CD4-positive, CD25-positive, alpha-beta regulatory T cell (primary cell): ENCODE measurements around the gene KCNQ1. TPM values are rescaled to one million over a fixed set of nuclear protein-coding genes. Genes with fewer than 3 reads are reported as not detected.
A peak's percentile ranks its signal among the peaks of the same experiment; 100 is the strongest.

Experiments
- ATAC-seq, 2 donors: fragments of 150-1000 bp; cut with Tn5 transposase; one replicate each; pipeline ENCODE4 v1.10.0; 2021; ENCODE audit warnings: low read depth in 2 of 2, moderate number of reproducible peaks in 2 of 2, moderate library complexity in 1 of 2
- DNase-seq, 3 donors: peaks; one replicate each; pipeline versions ENCODE4 v3.0.0 to v3.0.0-alpha.2; 2012 to 2022; ENCODE audit warnings: mixed read lengths in 1 of 3
- H3K27ac ChIP-seq: one replicate; pipeline ENCODE4 v1.7.0; 2013; ENCODE audit warnings: mild to moderate bottlenecking, low read length; ENCODE audit not compliant: insufficient read depth, poor library complexity, severe bottlenecking
- H3K27me3 ChIP-seq: one replicate; pipeline ENCODE4 v1.7.0; 2013; ENCODE audit warnings: low read length; ENCODE audit not compliant: control insufficient read depth, insufficient read depth
- H3K36me3 ChIP-seq: one replicate; pipeline ENCODE4 v1.7.0; 2013; ENCODE audit warnings: mild to moderate bottlenecking, low read length, moderate library complexity; ENCODE audit not compliant: control insufficient read depth, insufficient read depth
- H3K4me1 ChIP-seq: 2 replicates; pipeline ENCODE4 v1.7.0; 2013; ENCODE audit warnings: mild to moderate bottlenecking, low read length; ENCODE audit not compliant: insufficient read depth, control insufficient read depth, poor library complexity, severe bottlenecking
- H3K4me3 ChIP-seq: one replicate; pipeline ENCODE4 v1.7.0; 2013; ENCODE audit warnings: low read depth, mild to moderate bottlenecking, low read length, moderate library complexity
- H3K9me3 ChIP-seq, 2 experiments: 1 replicate in 1 of 2; 2 replicates in 1 of 2; pipeline ENCODE4 v1.7.0; 2013; ENCODE audit warnings: low read length in 2 of 2, mild to moderate bottlenecking in 1 of 2, moderate library complexity in 1 of 2; ENCODE audit not compliant: control insufficient read depth in 2 of 2
- H3K27ac Mint-ChIP-seq, 3 donors: one replicate each; pipeline ENCODE4 v1.8.0; 2020 to 2022; ENCODE audit warnings: mild to moderate bottlenecking in 3 of 3, mixed read lengths in 3 of 3, moderate library complexity in 2 of 3
- H3K27me3 Mint-ChIP-seq: one replicate; pipeline ENCODE4 v1.8.0; 2022; ENCODE audit warnings: mild to moderate bottlenecking, mixed read lengths
- H3K36me3 Mint-ChIP-seq: one replicate; pipeline ENCODE4 v1.8.0; 2020; ENCODE audit warnings: mixed read lengths
- H3K4me1 Mint-ChIP-seq, 4 donors: one replicate each; pipeline ENCODE4 v1.8.0; 2020 to 2022; ENCODE audit warnings: mixed read lengths in 4 of 4, mild to moderate bottlenecking in 1 of 4
- H3K4me3 Mint-ChIP-seq, 4 donors: one replicate each; pipeline ENCODE4 v1.8.0; 2020 to 2022; ENCODE audit warnings: mild to moderate bottlenecking in 4 of 4, mixed read lengths in 4 of 4, moderate library complexity in 3 of 4
- H3K9me3 Mint-ChIP-seq, 7 donors: one replicate each; pipeline ENCODE4 v1.8.0; 2020 to 2022; ENCODE audit warnings: mixed read lengths in 7 of 7, mild to moderate bottlenecking in 3 of 7, moderate library complexity in 2 of 7
- polyA plus RNA-seq, 4 donors: library from polyadenylated mRNA; unstranded; fragments of 300-500 nt; fragmentation: Illumina TruSeq; gene quantifications; one replicate each; pipeline ENCODE4 v1.2.3, GENCODE V29; 2021
- total RNA-seq: library from RNA; stranded (reverse); gene quantifications from one replicate; pipeline ENCODE4 v1.2.3, GENCODE V29; 2022

The KCNQ1 gene
- total and polyA plus RNA-seq, 5 donors from 2014 or later: 5.5 to 13.4 (median 6.8) TPM

DNA sequence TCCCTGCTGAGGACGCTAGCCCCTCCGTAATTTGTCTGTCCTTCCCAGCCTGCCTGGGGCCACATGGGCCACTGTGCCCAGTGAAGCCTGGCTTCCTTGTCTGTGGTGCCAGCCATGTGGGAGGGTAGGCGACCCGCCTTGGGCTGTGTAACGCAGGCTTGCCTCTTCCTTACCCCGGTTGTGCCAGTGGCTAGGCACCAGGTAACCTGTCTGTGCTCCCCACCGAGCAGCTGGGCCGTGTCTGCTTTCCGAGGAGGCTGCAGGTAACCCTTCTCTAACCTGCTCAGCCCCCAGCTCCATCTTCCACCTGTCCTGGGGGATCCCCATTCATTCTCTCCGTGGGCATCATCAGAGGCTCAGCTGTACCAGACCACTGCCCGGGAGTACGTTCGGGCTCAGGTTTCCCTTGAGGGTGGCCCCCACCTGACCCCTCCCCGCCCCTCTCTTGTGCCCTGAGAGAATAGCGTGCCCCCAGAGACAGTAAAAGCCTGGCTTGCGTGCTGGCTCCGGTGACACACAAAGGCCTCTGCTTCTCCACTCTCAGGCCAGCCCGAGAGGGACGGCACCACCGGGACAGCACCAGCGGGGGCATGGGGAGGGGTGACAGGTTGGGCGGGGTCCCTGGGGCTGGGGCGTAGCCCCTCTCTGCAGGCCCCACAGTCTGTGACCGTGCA, 361.7 kb downstream of the KCNQ1 start:
- Histone ChIP-seq H3K9me3 (no peaks in the 10 kb centered on the region), H3K27ac (no peak overlapping the region), H3K4me3 (no peak overlapping the region), H3K27me3 (no peaks in the 10 kb centered on the region), H3K36me3 (no peaks in the 10 kb centered on the region), H3K4me1 (no peaks in the 10 kb centered on the region)
- H3K36me3 Mint-ChIP-seq: peaks cover 12% of the 10 kb centered on the region
- DNase-seq: peak in 1 of 3 donors; percentile 0
- peaks cover 0 to 3% (median 0%) of the 10 kb centered on the region in 7 donors for H3K9me3 Mint-ChIP-seq
- H3K27me3 Mint-ChIP-seq: peaks cover 4% of the 10 kb centered on the region
- H3K4me3 Mint-ChIP-seq: no peak overlapping the region
- H3K27ac Mint-ChIP-seq: no peak overlapping the region
- ATAC-seq: no peak
- peaks cover 0 to 20% (median 3%) of the 10 kb centered on the region in 4 donors for H3K4me1 Mint-ChIP-seq

DNA sequence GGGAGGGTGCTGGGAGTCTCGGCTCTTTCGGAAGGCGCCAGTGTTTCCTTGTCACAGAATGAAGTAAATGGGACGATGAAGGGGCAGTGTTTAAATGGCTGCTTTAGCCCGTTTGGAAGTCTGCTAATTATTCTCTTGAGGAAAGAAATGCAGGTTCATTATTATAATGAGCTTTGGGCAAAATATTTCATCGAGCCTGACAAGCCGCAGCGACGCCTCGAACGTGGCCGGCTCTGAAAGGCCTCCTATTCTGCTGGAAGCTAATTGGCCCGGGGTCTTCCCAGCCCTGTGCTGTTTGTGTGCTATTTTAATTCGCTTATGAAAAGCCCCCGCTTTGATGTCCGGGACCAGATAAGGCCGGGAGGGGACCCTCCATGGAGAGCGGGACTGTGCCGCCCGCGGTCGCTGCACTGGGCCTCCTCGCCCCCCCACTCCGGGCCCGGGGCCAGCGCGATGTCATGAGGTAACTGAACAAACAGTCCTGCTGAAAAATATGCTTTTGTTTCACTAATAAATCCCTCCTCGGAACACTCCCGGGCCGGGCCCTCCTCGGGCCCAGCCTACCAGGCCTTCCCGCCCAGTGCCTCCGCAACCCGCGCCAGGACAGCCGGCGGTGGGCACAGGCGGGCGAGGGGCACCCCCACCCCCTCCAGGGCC, 362.3 kb downstream of the KCNQ1 start:
- H3K4me1 Mint-ChIP-seq: peaks cover 0 to 22% (median 3%) of the 10 kb centered on the region in 4 donors
- Histone ChIP-seq H3K27ac (no peak overlapping the region), H3K4me3 (no peak overlapping the region), H3K27me3 (no peaks in the 10 kb centered on the region), H3K4me1 (peaks cover under 1% of the 10 kb centered on the region), H3K9me3 (no peaks in the 10 kb centered on the region), H3K36me3 (no peaks in the 10 kb centered on the region)
- ATAC-seq: no peak
- peaks cover 0 to 3% (median 0%) of the 10 kb centered on the region in 7 donors for H3K9me3 Mint-ChIP-seq
- peak in 1 of 3 donors; percentile 0 for DNase-seq
- H3K4me3 Mint-ChIP-seq: no peak overlapping the region
- H3K27ac Mint-ChIP-seq: no peak overlapping the region
- H3K36me3 Mint-ChIP-seq: peaks cover 12% of the 10 kb centered on the region
- H3K27me3 Mint-ChIP-seq: peaks cover 4% of the 10 kb centered on the region

DNA sequence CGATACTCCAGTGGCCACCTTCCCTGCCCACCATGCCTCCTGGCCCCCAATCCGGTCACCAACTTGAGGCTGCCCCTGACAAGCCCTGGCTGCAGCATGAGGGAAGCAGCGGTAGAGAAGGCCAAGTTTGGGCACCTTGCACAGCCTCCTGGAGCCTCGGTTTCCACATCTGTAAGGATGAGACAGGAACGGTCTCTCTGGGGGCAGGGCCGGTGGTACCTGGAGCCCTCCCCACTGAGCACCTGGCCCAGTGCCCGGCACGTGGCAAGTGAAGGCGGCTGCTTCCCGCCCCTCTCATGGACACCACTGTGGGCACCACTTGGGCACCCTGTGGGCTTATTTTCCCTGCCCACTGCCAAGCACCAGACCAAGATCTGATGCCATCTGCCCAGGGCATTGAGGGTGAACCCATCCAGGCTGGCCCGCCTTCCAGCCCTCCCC, 363.0 kb downstream of the KCNQ1 start:
- Histone ChIP-seq H3K27me3 (no peaks in the 10 kb centered on the region), H3K36me3 (no peaks in the 10 kb centered on the region), H3K27ac (no peak overlapping the region), H3K9me3 (no peaks in the 10 kb centered on the region), H3K4me3 (no peak overlapping the region), H3K4me1 (peaks cover 6% of the 10 kb centered on the region)
- no peak overlapping the region for H3K4me3 Mint-ChIP-seq
- DNase-seq (no peak), ATAC-seq (no peak)
- peaks cover 4% of the 10 kb centered on the region for H3K27me3 Mint-ChIP-seq
- H3K4me1 Mint-ChIP-seq: peaks cover 0 to 24% (median 3%) of the 10 kb centered on the region in 4 donors
- peaks cover 0 to 3% (median 0%) of the 10 kb centered on the region in 7 donors for H3K9me3 Mint-ChIP-seq
- no peak overlapping the region for H3K27ac Mint-ChIP-seq
- H3K36me3 Mint-ChIP-seq: peaks cover 12% of the 10 kb centered on the region

DNA sequence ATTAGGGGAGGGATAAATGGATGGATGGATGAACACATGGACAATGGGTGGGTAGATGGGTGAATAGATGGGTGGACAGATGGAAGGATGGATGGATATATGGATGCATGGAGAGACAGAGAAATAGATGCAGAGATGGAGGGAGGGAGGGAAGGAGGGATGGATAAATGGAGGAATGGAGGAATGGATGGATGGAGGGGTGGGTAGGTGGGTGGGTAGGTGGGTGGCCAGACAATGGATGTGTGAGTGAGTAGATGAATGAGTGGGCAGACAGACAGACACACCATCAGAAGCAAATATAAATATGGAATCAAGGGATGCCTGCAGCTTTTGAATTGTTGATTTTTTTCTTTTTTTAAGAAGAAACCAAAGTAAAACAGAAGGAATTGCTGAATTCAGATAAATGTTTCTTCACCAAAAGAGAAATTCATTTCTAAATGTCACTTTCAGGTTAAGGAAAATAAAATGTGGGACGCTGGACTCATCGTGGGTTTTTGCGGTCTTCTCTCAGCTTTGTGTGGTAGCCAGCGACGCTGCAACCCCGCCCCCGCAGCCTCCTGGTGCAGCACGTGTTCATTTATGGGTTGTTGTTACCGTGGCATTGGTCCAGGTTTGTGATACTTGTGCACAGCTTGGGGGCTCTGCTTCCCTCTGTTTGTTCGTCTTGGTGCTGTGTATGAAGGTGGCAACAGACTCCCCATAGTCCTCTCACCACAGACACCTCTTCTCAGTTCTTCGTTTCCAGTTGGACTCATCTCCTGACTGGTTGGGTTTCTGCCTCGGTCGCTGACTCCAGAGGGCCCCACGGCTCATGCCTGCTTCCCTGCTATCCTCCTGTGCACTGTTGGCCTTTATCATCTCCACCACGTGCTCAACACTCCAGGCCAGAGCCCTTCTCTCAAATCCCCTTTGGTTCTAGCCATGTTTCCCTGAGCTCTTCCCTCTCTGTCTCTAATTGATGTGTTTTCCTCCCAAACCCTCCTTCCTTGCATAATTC, 364.3 kb downstream of the KCNQ1 start:
- H3K36me3 Mint-ChIP-seq: peaks cover 16% of the 10 kb centered on the region
- DNase-seq (no peak), ATAC-seq (no peak)
- no peak overlapping the region for H3K4me3 Mint-ChIP-seq
- H3K9me3 Mint-ChIP-seq: peaks cover 0 to 3% (median 0%) of the 10 kb centered on the region in 7 donors
- peaks cover 0 to 29% (median 3%) of the 10 kb centered on the region in 4 donors for H3K4me1 Mint-ChIP-seq
- H3K27me3 ChIP-seq: no peaks in the 10 kb centered on the region
- H3K36me3 ChIP-seq: no peaks in the 10 kb centered on the region
- H3K27ac ChIP-seq: no peak overlapping the region
- H3K27me3 Mint-ChIP-seq: peaks cover 4% of the 10 kb centered on the region
- H3K9me3 ChIP-seq: no peaks in the 10 kb centered on the region
- no peak overlapping the region for H3K4me3 ChIP-seq
- peak overlapping the region in 1 of 3 donors; percentile 50 for H3K27ac Mint-ChIP-seq
- H3K4me1 ChIP-seq: peaks cover 6% of the 10 kb centered on the region

DNA sequence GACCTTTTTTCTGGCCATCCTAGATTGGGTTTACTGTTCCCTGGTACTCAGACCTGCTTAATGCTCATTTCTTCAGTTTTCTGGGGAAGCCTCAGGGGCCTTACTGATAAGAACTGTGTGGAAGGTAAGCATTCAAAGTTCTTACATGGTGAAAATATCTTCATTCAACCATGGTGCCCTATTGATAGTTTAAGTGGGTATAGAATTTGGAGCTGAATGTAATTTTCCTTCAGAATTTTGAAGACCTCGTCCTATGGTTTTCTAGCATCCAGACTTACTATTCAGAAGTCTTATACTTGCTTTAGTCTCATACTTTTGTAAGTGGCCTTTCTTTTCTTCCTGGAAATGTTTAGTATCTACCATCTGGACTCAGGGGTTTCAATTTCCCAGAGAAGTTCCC, 365.0 kb downstream of the KCNQ1 start:
- Histone ChIP-seq H3K27me3 (no peaks in the 10 kb centered on the region), H3K9me3 (peaks cover 0 to 1% of the 10 kb centered on the region in 2 experiments), H3K36me3 (no peaks in the 10 kb centered on the region), H3K27ac (no peak overlapping the region), H3K4me1 (peaks cover 6% of the 10 kb centered on the region), H3K4me3 (no peak overlapping the region)
- Mint-ChIP-seq H3K4me3 (no peak overlapping the region), H3K4me1 (peaks cover 0 to 29% (median 3%) of the 10 kb centered on the region in 4 donors), H3K27ac (peak overlapping the region in 1 of 3 donors; percentile 50), H3K27me3 (peaks cover 4% of the 10 kb centered on the region), H3K9me3 (peaks cover 0 to 3% (median 0%) of the 10 kb centered on the region in 7 donors), H3K36me3 (peaks cover 16% of the 10 kb centered on the region)
- ATAC-seq: no peak
- no peak for DNase-seq

DNA sequence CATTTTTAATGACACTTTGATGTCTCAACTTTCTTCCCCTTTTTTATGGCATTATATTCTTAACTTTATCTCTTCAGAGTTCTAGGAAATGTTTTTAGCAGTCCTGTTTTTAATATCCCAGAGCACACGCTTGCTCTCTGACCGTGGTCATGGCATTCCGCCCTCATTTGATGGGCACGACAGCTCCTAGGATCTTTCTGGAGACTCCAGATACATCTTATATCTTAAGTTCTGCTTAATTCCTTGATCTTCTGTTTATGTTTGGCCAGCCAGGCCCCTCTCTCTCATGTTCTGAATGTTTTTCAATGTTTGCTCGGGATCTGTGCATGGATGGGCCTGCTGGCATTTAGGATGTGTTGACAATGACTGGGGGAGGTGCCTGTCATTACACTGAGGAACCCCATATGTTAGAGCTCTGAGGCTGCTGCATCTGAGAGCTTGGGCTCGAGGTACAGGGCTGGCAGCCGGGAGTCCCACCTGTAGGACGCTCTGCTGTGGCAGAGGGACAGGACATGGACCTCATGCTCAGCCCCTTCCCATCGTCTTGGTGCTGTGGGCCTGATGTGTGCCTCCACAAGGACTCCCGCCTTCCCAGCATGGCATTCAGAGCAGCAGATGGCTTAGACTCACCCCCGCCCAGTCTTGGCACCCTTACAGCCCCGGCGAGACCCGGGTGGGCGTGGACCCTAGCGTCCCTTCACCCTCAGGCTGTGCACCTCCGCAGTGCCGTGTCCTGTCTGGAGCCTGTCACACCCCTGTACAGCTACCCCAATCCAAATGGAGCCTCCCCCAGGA, 365.8 kb downstream of the KCNQ1 start:
- ATAC-seq: no peak
- peaks cover 0 to 29% (median 3%) of the 10 kb centered on the region in 4 donors for H3K4me1 Mint-ChIP-seq

More for the DNA sequence above, 365.8 kb downstream of the KCNQ1 start:
- H3K27me3 Mint-ChIP-seq: peaks cover 4% of the 10 kb centered on the region
- peaks cover 16% of the 10 kb centered on the region for H3K36me3 Mint-ChIP-seq
- H3K36me3 ChIP-seq: no peaks in the 10 kb centered on the region
- H3K4me3 Mint-ChIP-seq: no peak overlapping the region
- H3K4me1 ChIP-seq: peaks cover 6% of the 10 kb centered on the region
- peaks cover 0 to 3% (median 0%) of the 10 kb centered on the region in 7 donors for H3K9me3 Mint-ChIP-seq
- H3K27me3 ChIP-seq: no peaks in the 10 kb centered on the region
- peaks cover 0 to 6% of the 10 kb centered on the region in 2 experiments for H3K9me3 ChIP-seq
- DNase-seq: no peak
- no peak overlapping the region for H3K27ac ChIP-seq
- H3K27ac Mint-ChIP-seq: peak overlapping the region in 1 of 3 donors; percentile 16
- H3K4me3 ChIP-seq: no peak overlapping the region
